ENCODE results near the gene JOSD1. TPM values are rescaled to one million over a fixed set of nuclear protein-coding genes. Genes with fewer than 3 reads are reported as not detected.

Gene JOSD1
- total and polyA plus RNA-seq, 9 of the 15 experiments (the other 6 are each of a cell fraction or from before 2014, with no cell fraction given) = 8.9 to 39.1 (median 30.4) TPM

DNA sequence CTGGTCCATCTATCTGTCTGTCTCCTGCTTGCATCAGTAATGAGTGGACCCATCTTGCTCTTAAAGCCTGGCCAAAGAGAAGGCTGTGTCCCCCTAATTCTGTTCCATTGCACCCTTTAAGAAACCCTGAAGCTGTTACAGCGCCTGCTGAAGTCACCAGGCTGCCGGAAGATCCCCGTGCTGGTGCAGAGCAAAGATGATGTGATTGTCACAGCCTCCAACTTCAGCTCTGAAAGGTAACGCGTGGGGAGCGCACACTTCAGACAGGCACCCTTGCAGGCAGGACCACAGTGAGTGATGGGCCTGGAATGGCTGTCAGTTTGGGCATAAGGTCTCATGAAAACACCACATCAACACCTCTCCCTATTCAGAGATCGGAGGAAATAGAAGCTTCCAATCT is 23.4 kb upstream of the JOSD1 start:
- TF ChIP-seq SMAD1 (IDR thresholded peaks at IDR 0.05; ENCODE audit: low read depth, low read length, partially characterized antibody) = no peak
- TF ChIP-seq ZNF668 (CRISPR knock-in tag; IDR thresholded peaks at IDR 0.05) = no peak
- no peak for TF ChIP-seq KHSRP (IDR thresholded peaks at IDR 0.05)
- no peak for TF ChIP-seq MTA1 (IDR thresholded peaks at IDR 0.05; ENCODE audit: borderline replicate concordance)
- TF ChIP-seq CBX2 (IDR thresholded peaks at IDR 0.05; ENCODE audit: insufficient read depth, low read length, poor library complexity, severe bottlenecking) = no peak
- TF ChIP-seq, protein P1, sequence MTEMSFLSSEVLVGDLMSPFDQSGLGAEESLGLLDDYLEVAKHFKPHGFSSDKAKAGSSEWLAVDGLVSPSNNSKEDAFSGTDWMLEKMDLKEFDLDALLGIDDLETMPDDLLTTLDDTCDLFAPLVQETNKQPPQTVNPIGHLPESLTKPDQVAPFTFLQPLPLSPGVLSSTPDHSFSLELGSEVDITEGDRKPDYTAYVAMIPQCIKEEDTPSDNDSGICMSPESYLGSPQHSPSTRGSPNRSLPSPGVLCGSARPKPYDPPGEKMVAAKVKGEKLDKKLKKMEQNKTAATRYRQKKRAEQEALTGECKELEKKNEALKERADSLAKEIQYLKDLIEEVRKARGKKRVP (CRISPR knock-in tag; IDR thresholded peaks at IDR 0.05) = no peak
- TF ChIP-seq LEF1 (IDR thresholded peaks at IDR 0.05) = no peak
- no peak for TF ChIP-seq BRD4 (IDR thresholded peaks at IDR 0.05)
- no peak for TF ChIP-seq U2AF1 (optimal IDR thresholded peaks at IDR 0.05; ENCODE audit: low read depth, low read length)
- TF ChIP-seq ZNF76 (CRISPR knock-in tag; IDR thresholded peaks at IDR 0.05; ENCODE audit: borderline replicate concordance) = no peak
- TF ChIP-seq SRSF3 (IDR thresholded peaks at IDR 0.05; ENCODE audit: insufficient read depth, low read length) = no peak
- TF ChIP-seq PHF8 (IDR thresholded peaks at IDR 0.05; ENCODE audit: borderline replicate concordance, low read length) = no peak
- TF ChIP-seq ETV5 (CRISPR knock-in tag; IDR thresholded peaks at IDR 0.05; ENCODE audit: low read depth) = no peak
- TF ChIP-seq, protein P2, sequence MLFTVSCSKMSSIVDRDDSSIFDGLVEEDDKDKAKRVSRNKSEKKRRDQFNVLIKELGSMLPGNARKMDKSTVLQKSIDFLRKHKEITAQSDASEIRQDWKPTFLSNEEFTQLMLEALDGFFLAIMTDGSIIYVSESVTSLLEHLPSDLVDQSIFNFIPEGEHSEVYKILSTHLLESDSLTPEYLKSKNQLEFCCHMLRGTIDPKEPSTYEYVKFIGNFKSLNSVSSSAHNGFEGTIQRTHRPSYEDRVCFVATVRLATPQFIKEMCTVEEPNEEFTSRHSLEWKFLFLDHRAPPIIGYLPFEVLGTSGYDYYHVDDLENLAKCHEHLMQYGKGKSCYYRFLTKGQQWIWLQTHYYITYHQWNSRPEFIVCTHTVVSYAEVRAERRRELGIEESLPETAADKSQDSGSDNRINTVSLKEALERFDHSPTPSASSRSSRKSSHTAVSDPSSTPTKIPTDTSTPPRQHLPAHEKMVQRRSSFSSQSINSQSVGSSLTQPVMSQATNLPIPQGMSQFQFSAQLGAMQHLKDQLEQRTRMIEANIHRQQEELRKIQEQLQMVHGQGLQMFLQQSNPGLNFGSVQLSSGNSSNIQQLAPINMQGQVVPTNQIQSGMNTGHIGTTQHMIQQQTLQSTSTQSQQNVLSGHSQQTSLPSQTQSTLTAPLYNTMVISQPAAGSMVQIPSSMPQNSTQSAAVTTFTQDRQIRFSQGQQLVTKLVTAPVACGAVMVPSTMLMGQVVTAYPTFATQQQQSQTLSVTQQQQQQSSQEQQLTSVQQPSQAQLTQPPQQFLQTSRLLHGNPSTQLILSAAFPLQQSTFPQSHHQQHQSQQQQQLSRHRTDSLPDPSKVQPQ (CRISPR knock-in tag; IDR thresholded peaks at IDR 0.05; ENCODE audit: borderline replicate concordance) = no peak
- Histone ChIP-seq H3K4me2 (ENCODE audit: insufficient read depth, low read length) (no peak overlapping the region), H4K20me1 (replicated peaks; ENCODE audit: control insufficient read depth, insufficient read depth, low read length) (no peaks in the 10 kb centered on the region), H3K4me1 (replicated peaks in 1 of 2; ENCODE audit: control insufficient read depth in 2 of 2, insufficient read depth in 2 of 2, low read length in 2 of 2) (no peaks in the 10 kb centered on the region), H3K79me2 (ENCODE audit: control insufficient read depth, insufficient read depth, low read length) (no peaks in the 10 kb centered on the region), H3K27ac (ENCODE audit: extremely low read depth, low read depth, low read length) (no peak overlapping the region), H2AFZ (ENCODE audit: low read depth, low read length) (no peak overlapping the region), H3K9me1 (ENCODE audit: control insufficient read depth, insufficient read depth, low read length) (no peaks in the 10 kb centered on the region), H3K9ac (ENCODE audit: insufficient read depth in 1 of 2, low read depth in 2 of 2, low read length in 2 of 2) (no peak overlapping the region), H3K4me3 (no peak overlapping the region), H3K36me3 (ENCODE audit: control insufficient read depth, insufficient read depth, low read length) (peaks cover 87% of the 10 kb centered on the region; the same call in 2 of the 3 replicates), H3K27me3 (ENCODE audit: control insufficient read depth in 2 of 2, insufficient read depth in 2 of 2, low read length in 2 of 2) (no peaks in the 10 kb centered on the region), H3K9me3 (replicated peaks; ENCODE audit: control insufficient read depth, insufficient read depth, low read depth, low read length) (no peaks in the 10 kb centered on the region)
- FAIRE-seq = no peak
- WGBS (ENCODE audit: insufficient coverage, low coverage, missing lambda C conversion rate) = 96% methylated on average over 7 of the region's 7 CpGs
- ChIA-PET CTCF (ENCODE audit: low intra/inter-chr PET ratio) (no interaction called here), POLR2A (interaction anchor here (1.3 to 3.3 kb wide), 6 partner anchors 8 to 18 kb away, joined by 3 to 9 read pairs (median 4); partner anchors contain the start of gene GTPBP1)
- no peak for ATAC-seq
- no peak for DNase-seq (ENCODE audit: extremely low read depth in 1 of 4, low spot score in 3 of 4)
- in situ Hi-C loops (cut with MboI) = no loop called here
- intact Hi-C loops (cut with micrococcal nuclease) = no loop called here
- no TSS peak for BruUV-seq (replicated peaks)

Data from K562 (cell line).